Measurements from ENCODE around the gene REV3L. TPM values are rescaled to one million over a fixed set of nuclear protein-coding genes. Genes with fewer than 3 reads are reported as not detected.
"Not testable (repeated sequence)": the region's sequence is repeated elsewhere in the genome, so short reads cannot be mapped to it uniquely, and the experiment has no call there.

REV3L gene
- total RNA-seq, 2 donors from 2014 or later, result 18.9 to 19.8 TPM

DNA sequence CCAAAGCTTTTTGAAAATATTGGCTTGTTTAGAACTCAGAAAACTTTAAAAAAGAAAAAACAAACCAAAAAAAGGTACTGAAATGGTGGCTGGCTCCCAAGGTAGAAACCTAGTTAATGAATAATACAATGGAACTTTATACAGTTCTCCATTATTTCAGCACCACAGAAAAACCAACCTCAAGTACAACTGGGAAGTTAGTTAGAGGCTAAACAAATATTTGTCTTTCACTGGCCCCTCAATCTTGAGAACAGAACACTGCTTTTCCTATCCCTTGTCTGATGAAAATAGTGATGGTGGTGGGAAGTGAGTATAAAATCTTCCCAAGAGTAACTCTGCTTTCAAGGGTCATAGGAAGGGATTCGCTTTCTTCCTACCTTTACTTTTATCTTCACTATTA, 126.5 kb downstream of the REV3L start:
- Mint-ChIP-seq H3K27me3 (no peaks in the 10 kb centered on the region), H3K4me1 (peaks cover 2% of the 10 kb centered on the region), H3K4me3 (no peak overlapping the region), H3K36me3 (ENCODE audit: low read depth) (peaks cover 5% of the 10 kb centered on the region), H3K27ac (no peak overlapping the region)
- no peak for DNase-seq
- no peaks in the 10 kb centered on the region for H3K9me3 ChIP-seq (ENCODE audit: control insufficient read depth, low read length, poor library complexity, severe bottlenecking)
- ATAC-seq, result no peak

DNA sequence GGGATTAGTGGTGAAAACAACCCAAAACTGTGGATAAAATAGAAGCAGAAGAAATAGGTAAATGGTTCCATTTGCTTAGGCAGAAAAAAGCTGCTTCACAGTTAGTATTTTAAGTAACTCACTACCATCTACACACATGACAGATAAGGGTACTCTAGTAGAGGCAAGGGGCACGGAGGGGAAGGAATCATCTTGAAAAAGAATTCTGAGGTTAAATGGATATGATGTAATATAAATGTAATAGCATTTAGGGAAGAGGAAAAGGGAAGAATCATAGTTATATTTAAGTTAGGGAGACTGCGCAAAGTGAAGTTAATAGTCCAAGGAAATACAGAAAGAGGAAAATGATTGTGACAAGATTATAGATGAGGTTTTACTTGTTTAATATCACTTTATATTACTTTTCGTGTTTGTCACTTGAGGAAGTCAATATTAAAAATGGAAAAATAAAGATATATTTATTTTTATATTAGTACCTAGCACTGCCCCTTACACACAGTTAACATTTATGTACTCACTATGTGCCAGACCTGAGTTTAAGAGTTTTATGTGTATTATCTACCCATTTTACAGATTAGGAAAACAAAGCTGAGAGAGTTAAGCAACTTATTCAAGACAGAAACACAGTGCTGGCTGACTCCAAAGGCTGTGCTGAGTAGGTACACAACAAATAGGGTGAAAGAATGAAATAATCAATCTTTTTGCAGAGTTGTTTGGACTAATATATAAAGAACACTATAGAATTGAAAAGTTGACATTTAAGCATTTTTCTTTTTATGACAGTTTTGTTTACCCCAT, 128.1 kb downstream of the REV3L start:
- H3K4me3 Mint-ChIP-seq, result no peak overlapping the region
- H3K27ac Mint-ChIP-seq, result no peak overlapping the region
- H3K4me1 Mint-ChIP-seq, result no peaks in the 10 kb centered on the region
- H3K9me3 ChIP-seq (ENCODE audit: control insufficient read depth, low read length, poor library complexity, severe bottlenecking), result no peaks in the 10 kb centered on the region
- DNase-seq, result no peak
- peaks cover 5% of the 10 kb centered on the region for H3K36me3 Mint-ChIP-seq (ENCODE audit: low read depth)
- no peaks in the 10 kb centered on the region for H3K27me3 Mint-ChIP-seq
- ATAC-seq, result no peak

DNA sequence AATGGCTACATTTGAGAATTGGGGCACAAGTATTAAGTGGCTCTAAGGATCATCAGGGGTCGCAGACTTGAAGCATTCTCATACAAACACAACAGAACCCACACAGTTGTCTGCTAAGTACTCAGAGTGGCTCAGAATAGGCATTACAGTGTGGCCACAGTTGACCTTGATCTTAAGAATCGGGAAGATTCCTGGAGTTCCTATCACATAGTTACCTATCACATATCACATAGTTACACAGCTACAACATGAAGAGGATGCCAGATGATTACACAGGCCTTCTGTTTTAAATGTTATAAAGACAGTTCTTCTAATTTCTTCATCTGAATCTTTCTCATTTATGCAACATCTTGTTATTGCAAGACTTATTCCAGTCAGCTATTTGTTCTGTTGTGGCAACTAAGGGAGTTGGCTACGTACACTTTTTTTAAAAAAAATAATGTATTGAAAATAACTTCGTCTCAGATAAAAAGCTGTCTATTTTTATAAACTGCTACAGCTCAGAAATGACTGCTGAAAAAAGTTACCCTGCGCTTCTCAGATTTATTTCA, 129.0 kb downstream of the REV3L start:
- ATAC-seq, result no peak
- no peaks in the 10 kb centered on the region for H3K4me1 Mint-ChIP-seq
- H3K27ac Mint-ChIP-seq, result no peak overlapping the region
- no peaks in the 10 kb centered on the region for H3K9me3 ChIP-seq (ENCODE audit: control insufficient read depth, low read length, poor library complexity, severe bottlenecking)
- H3K36me3 Mint-ChIP-seq (ENCODE audit: low read depth), result peaks cover 5% of the 10 kb centered on the region
- no peak for DNase-seq
- no peak overlapping the region for H3K4me3 Mint-ChIP-seq
- H3K27me3 Mint-ChIP-seq, result no peaks in the 10 kb centered on the region

DNA sequence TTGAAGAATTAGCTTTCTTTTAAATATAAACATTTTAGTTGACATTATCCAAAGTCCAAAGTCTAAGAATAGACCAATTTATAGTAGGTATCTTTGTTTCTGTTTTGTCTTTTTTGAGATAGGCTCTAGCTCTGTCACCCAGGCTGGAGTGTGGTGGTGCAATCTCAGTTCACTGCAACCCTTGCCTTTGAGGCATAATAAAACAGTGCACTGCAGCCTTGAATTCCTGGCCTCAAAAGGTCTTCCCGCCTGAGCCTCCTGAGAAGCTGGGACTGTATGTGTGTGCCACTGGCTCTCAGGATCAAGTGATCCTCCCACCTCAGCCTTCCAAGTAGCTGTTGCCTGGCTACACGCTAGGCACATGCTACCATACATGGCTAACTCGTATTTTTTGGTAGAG, 135.4 kb downstream of the REV3L start:
- H3K4me3 Mint-ChIP-seq, result no peak overlapping the region
- ATAC-seq, result no peak
- H3K9me3 ChIP-seq (ENCODE audit: control insufficient read depth, low read length, poor library complexity, severe bottlenecking), result no peaks in the 10 kb centered on the region
- no peak for DNase-seq
- H3K4me1 Mint-ChIP-seq, result peaks cover 5% of the 10 kb centered on the region
- H3K36me3 Mint-ChIP-seq (ENCODE audit: low read depth), result peaks cover 11% of the 10 kb centered on the region
- H3K27me3 Mint-ChIP-seq, result no peaks in the 10 kb centered on the region
- no peak overlapping the region for H3K27ac Mint-ChIP-seq

DNA sequence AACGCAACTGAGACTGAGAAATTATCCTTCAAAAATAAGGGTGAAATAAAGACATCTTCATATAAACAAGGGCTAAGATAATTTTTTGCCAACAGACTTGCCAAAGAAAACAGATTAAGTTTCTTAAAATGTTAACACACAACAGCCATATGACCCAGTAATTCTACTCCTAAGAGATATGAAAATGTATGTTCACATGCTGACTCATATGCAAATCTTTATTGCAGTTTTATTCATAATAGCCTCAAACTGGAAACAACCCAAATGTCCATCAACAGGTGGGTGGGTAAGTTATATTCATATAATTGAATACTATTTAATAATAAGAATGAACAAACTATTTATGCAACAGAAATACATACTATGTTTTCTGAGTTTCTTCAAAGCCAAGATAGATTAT, 140.1 kb downstream of the REV3L start:
- no peak overlapping the region for H3K4me3 Mint-ChIP-seq
- H3K4me1 Mint-ChIP-seq, result peaks cover 11% of the 10 kb centered on the region
- no peak overlapping the region for H3K27ac Mint-ChIP-seq
- DNase-seq (no peak), ATAC-seq (no peak)
- H3K9me3 ChIP-seq (ENCODE audit: control insufficient read depth, low read length, poor library complexity, severe bottlenecking), result no peaks in the 10 kb centered on the region
- peaks cover 14% of the 10 kb centered on the region for H3K36me3 Mint-ChIP-seq (ENCODE audit: low read depth)
- no peaks in the 10 kb centered on the region for H3K27me3 Mint-ChIP-seq

DNA sequence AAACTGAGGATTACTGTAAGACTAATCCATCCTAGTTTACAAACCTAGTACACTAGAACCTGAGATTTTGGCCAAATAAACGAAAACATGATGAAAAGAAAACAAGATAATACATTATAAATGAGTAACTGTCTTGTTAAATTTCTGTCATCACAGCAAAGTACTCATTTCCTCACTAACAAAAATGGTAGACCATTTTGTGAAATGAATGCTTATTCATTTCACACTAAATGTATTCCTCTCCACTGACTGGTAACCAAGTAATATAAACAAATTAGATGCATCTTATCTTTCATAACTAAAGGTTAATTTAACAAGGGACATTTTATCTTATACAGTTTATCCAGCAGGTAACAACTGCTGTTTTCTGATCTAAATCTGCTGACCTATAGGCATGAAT, 143.7 kb downstream of the REV3L start:
- H3K9me3 ChIP-seq (ENCODE audit: control insufficient read depth, low read length, poor library complexity, severe bottlenecking), result no peaks in the 10 kb centered on the region
- H3K4me3 Mint-ChIP-seq, result no peak overlapping the region
- ATAC-seq (no peak), DNase-seq (no peak)
- H3K4me1 Mint-ChIP-seq, result peaks cover 6% of the 10 kb centered on the region
- H3K36me3 Mint-ChIP-seq (ENCODE audit: low read depth), result peaks cover 8% of the 10 kb centered on the region
- no peak overlapping the region for H3K27ac Mint-ChIP-seq
- H3K27me3 Mint-ChIP-seq, result no peaks in the 10 kb centered on the region

DNA sequence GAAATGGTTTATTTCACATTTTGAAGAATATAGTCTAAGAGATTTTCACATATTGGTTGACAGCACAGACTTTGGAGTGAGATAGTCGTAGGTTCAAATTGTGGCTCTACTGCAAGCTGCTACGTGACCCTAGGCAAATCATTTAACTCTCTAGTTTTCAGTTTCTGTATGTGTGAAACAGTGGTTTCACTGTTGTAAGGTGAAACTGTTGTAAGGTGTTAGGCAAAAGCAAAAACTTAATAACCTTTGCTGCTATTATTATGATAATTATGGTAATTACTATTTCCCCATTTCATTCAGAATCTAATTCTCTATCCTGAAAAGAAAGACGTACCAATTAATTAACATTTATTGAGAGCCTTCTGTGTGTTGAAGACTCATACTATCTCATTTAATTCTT, 144.2 kb downstream of the REV3L start:
- DNase-seq, result no peak
- Mint-ChIP-seq H3K36me3 (ENCODE audit: low read depth) (peaks cover 8% of the 10 kb centered on the region), H3K27ac (no peak overlapping the region), H3K4me3 (no peak overlapping the region), H3K27me3 (no peaks in the 10 kb centered on the region), H3K4me1 (peaks cover 6% of the 10 kb centered on the region)
- ATAC-seq, result no peak
- H3K9me3 ChIP-seq (ENCODE audit: control insufficient read depth, low read length, poor library complexity, severe bottlenecking), result no peaks in the 10 kb centered on the region

DNA sequence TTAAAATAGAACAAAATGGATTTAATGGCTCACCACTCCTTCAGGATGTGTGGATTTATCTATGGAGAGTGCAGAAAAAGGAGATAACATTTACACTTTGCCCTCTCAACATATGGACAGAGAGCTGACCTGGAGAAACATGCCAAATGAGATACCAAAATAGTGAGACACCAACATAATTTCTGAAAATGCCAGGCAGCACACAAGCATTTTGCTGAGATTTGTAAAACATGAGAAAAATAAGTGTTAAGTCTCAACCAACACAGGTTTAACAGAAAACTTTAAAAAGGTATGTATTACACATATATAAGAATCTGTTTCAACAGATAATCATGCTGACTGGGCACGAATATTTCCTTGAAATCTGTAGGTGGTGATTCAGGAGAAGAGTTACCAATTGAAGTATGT, 145.2 kb downstream of the REV3L start:
- H3K9me3 ChIP-seq (ENCODE audit: control insufficient read depth, low read length, poor library complexity, severe bottlenecking), result no peaks in the 10 kb centered on the region
- H3K4me3 Mint-ChIP-seq, result no peak overlapping the region

DNA sequence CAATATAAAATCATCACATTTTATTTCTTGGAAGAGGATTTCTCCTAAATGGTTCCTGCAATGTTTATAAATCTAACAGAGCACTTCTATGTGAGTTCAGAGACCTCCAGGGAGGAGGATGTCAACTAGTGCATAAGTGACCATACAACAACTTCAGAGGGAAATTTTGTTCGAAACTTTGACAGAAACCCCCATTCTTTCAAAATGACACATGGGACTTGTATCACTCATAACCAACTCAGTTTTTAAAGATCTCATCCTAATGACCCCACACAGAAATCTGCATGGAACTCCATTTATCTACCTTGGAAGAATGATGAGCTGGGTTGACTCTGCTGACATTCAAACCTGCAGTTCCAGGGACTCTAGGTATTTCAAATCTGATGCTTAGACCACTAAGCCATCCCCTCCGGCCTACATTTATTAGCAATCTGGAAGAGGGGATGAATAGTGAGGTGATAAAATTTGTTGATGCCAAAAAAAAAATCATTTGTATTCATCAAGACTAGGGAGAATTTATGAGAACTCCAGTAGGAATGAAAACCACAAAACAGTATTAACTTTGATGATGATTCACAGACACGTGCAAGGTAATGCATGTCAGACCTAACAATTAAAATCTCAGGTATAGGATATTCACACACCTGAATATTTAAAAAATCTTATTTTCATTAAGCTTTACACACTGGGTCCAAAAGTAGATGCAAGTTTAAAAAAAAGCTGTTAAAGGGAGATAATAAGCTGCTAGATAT, 153.0 kb downstream of the REV3L start:
- H3K4me1 Mint-ChIP-seq, result no peaks in the 10 kb centered on the region
- H3K36me3 Mint-ChIP-seq (ENCODE audit: low read depth), result peaks cover 5% of the 10 kb centered on the region
- H3K27ac Mint-ChIP-seq, result no peak overlapping the region
- H3K9me3 ChIP-seq (ENCODE audit: control insufficient read depth, low read length, poor library complexity, severe bottlenecking), result no peaks in the 10 kb centered on the region
- DNase-seq (no peak), ATAC-seq (no peak)
- no peaks in the 10 kb centered on the region for H3K27me3 Mint-ChIP-seq
- H3K4me3 Mint-ChIP-seq, result no peak overlapping the region

More for the DNA sequence above, 145.2 kb downstream of the REV3L start:
- peaks cover 12% of the 10 kb centered on the region for H3K36me3 Mint-ChIP-seq (ENCODE audit: low read depth)
- no peak overlapping the region for H3K27ac Mint-ChIP-seq
- H3K27me3 Mint-ChIP-seq, result no peaks in the 10 kb centered on the region
- peaks cover 6% of the 10 kb centered on the region for H3K4me1 Mint-ChIP-seq
- DNase-seq (no peak), ATAC-seq (no peak)

DNA sequence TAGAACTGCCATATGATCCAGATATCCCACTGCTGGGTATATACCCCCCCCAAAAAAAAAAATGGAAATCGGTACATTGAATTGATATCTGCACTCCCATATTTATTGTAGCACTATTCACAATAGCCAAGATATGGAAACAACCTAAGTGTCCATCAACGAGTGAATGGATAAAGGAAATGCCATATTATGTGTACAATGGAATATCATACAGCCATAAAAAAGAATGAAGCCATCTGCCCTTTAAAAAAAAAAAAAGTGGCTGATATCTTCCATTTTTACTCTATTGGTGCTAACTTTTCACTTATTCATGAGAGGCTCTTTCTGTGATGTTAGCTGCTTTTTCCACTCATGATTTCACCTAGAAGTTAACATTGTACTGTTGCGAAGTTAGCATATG, 156.5 kb downstream of the REV3L start:
- no peaks in the 10 kb centered on the region for H3K9me3 ChIP-seq (ENCODE audit: control insufficient read depth, low read length, poor library complexity, severe bottlenecking)
- Mint-ChIP-seq H3K4me3 (no peak overlapping the region), H3K27ac (no peak overlapping the region), H3K4me1 (peaks cover 2% of the 10 kb centered on the region), H3K36me3 (ENCODE audit: low read depth) (no peaks in the 10 kb centered on the region), H3K27me3 (no peaks in the 10 kb centered on the region)
- ATAC-seq (no peak), DNase-seq (no peak)

DNA sequence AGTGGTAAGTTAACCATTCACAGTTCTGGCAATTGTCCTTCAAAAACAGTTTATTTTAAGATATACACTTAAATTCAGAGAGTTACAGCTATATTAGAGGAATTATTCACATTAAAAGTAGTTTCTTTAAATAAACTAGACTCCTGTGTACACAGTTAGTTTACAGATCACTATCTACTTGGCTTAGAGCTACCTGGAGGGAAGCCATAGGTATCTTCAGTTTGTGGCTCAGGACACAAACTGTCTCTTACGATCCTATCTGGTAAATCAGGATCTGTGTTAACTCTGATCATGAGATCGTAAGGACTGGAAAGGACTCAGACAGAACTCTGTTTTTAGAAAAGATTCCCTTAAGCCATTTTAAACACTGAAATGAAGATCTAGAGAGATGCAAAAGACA, 160.9 kb downstream of the REV3L start:
- H3K4me1 Mint-ChIP-seq, result peaks cover 2% of the 10 kb centered on the region
- ATAC-seq (no peak), DNase-seq (no peak)
- no peaks in the 10 kb centered on the region for H3K27me3 Mint-ChIP-seq
- no peaks in the 10 kb centered on the region for H3K9me3 ChIP-seq (ENCODE audit: control insufficient read depth, low read length, poor library complexity, severe bottlenecking)
- H3K4me3 Mint-ChIP-seq, result no peak overlapping the region
- no peak overlapping the region for H3K27ac Mint-ChIP-seq
- no peaks in the 10 kb centered on the region for H3K36me3 Mint-ChIP-seq (ENCODE audit: low read depth)

DNA sequence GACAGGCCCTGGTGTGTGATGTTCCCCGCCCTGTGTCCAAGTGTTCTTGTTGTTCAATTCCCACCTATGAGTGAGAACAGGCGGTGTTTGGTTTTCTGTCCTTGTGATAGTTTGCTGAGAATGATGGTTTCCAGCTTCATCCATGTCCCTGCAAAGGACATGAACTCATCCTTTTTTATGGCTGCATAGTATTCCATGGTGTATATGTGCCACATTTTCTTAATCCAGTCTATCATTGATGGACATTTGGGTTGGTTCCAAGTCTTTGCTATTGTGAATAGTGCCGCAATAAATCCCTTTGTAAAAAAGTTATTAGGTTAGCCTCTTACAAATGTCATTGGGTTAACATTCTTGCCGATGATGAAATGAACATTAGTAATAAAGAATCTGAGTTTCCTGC, 175.1 kb downstream of the REV3L start:
- not testable (repeated sequence) for H3K27me3 Mint-ChIP-seq; H3K4me3 Mint-ChIP-seq; DNase-seq; H3K9me3 ChIP-seq (ENCODE audit: control insufficient read depth, low read length, poor library complexity, severe bottlenecking); H3K27ac Mint-ChIP-seq; H3K4me1 Mint-ChIP-seq; ATAC-seq; H3K36me3 Mint-ChIP-seq (ENCODE audit: low read depth)

DNA sequence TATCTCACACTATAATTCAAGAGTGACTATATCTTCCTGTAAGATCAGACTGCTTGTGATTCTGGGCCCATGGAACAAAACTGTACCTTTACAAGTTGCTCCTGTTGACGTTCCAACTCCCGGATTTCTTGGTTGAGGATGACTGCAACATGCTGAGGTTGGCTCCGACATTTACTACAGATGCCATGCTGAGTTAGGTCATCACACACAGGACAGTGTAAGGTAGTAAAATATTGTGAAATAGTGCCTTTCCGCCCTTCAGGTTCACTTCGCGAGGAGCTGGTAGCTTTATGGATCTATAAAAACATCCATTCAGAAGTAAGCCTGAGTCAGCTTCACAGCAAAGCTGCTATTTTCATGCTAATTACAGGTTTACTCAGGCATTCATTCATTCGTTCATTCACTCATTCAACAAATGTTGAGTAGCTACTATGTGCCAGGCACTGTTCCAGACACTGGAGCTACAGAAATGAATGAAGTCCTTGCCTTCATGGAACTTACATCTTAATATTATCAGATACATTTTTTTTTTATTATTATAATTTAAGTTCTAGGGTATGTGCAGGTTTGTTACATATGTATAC, 175.7 kb downstream of the REV3L start:
- H3K36me3 Mint-ChIP-seq (ENCODE audit: low read depth), result peaks cover 5% of the 10 kb centered on the region

More for the DNA sequence above, 175.7 kb downstream of the REV3L start:
- no peak for ATAC-seq
- no peaks in the 10 kb centered on the region for H3K27me3 Mint-ChIP-seq
- DNase-seq, result no peak
- H3K4me3 Mint-ChIP-seq, result no peak overlapping the region
- H3K27ac Mint-ChIP-seq, result no peak overlapping the region
- H3K4me1 Mint-ChIP-seq, result peaks cover under 1% of the 10 kb centered on the region
- no peaks in the 10 kb centered on the region for H3K9me3 ChIP-seq (ENCODE audit: control insufficient read depth, low read length, poor library complexity, severe bottlenecking)

Data from T-helper 17 cell (primary cell).